ENCODE results near the gene CACNA2D3. TPM values are rescaled to one million over a fixed set of nuclear protein-coding genes. Genes with fewer than 3 reads are reported as not detected.
"Not testable (repeated sequence)": the region's sequence is repeated elsewhere in the genome, so short reads cannot be mapped to it uniquely, and the experiment has no call there.

Gene CACNA2D3
- total RNA-seq, 1 donor from 2014 or later: not detected

DNA sequence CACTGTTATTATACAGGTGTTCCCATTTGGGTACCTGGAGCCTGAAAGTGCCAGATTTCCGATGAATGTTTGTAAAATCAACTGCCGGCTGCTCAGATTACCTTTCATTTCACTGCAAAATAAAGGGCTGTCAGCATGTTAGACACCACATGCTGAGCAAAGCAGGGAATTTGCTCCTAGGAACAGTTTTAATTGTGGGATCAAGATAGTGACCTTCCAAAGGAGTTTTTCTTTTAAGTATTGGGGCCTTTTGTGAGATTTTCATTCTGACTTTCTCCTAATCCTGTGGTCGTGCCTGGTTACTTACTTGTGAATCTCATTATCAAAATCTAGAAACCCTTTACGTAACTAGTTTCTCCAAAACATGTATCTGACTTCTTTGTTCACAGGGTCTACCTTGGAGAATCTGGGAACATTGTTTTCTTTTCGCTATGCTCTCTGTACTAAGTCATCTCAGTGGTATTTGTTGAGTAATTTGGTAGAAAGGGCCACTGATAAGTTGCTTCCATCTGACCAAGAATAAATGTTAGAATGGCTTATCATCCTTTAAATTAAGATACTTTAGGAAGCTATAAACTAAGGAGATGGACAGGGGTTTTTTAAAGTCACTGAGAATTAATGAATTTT lies 846.3 kb downstream of the CACNA2D3 start:
- Mint-ChIP-seq H3K36me3 (ENCODE audit: low read depth) (no peaks in the 10 kb centered on the region), H3K4me3 (ENCODE audit: unreplicated experiment) (no peak overlapping the region), H3K27me3 (ENCODE audit: low read depth) (no peaks in the 10 kb centered on the region), H3K27ac (ENCODE audit: unreplicated experiment) (peak overlapping the region; percentile 28), H3K9me3 (ENCODE audit: low read depth) (no peaks in the 10 kb centered on the region), H3K4me1 (ENCODE audit: low read depth) (peaks cover 49% of the 10 kb centered on the region)
- no peak for DNase-seq (ENCODE audit: low spot score)
- TF ChIP-seq, protein P1, sequence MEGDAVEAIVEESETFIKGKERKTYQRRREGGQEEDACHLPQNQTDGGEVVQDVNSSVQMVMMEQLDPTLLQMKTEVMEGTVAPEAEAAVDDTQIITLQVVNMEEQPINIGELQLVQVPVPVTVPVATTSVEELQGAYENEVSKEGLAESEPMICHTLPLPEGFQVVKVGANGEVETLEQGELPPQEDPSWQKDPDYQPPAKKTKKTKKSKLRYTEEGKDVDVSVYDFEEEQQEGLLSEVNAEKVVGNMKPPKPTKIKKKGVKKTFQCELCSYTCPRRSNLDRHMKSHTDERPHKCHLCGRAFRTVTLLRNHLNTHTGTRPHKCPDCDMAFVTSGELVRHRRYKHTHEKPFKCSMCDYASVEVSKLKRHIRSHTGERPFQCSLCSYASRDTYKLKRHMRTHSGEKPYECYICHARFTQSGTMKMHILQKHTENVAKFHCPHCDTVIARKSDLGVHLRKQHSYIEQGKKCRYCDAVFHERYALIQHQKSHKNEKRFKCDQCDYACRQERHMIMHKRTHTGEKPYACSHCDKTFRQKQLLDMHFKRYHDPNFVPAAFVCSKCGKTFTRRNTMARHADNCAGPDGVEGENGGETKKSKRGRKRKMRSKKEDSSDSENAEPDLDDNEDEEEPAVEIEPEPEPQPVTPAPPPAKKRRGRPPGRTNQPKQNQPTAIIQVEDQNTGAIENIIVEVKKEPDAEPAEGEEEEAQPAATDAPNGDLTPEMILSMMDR (IDR thresholded peaks at IDR 0.05): no peak

DNA sequence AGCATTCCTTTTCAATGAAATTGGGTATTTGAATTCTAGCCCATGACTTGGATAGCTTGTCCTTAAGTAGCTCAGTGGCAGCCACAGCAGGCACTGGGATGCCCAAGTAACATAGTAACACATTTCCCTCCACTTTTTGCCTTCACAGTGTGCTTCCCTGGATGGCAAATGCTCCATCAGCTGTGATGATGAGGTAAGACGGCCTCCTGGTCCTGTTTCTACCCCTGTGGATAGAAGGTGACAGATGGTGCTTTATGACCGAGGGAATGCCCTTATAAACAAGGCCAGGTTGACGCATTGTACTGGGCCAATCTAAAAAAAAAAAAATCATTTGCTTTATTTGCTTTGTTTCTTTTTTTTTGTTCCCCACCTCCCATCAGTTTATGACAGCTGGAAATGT lies 847.3 kb downstream of the CACNA2D3 start:
- TF ChIP-seq, protein P1 (IDR thresholded peaks at IDR 0.05): no peak
- no peak for DNase-seq (ENCODE audit: low spot score)
- H3K27ac Mint-ChIP-seq (ENCODE audit: unreplicated experiment): no peak overlapping the region
- H3K36me3 Mint-ChIP-seq (ENCODE audit: low read depth): no peaks in the 10 kb centered on the region
- no peaks in the 10 kb centered on the region for H3K27me3 Mint-ChIP-seq (ENCODE audit: low read depth)
- peaks cover 49% of the 10 kb centered on the region for H3K4me1 Mint-ChIP-seq (ENCODE audit: low read depth)
- H3K9me3 Mint-ChIP-seq (ENCODE audit: low read depth): no peaks in the 10 kb centered on the region
- H3K4me3 Mint-ChIP-seq (ENCODE audit: unreplicated experiment): no peak overlapping the region

DNA sequence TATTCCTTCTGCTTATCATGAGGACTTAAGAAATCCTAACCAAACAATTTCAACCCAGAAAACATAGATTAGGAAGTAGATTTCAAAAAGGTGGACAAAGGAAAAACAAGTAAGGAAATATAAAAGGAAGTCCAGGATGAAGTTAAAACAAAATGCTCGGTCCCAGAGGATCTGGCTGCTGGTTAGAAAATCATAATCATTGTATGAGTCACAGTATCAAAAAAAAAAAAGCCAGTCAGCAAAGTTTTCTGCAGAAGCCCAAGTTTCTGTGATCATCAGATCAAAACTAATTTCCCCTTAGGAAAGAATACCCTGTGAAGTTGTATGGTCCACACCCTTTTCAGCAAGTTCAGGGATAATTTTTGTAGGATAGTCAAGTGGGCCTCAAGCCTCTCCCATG lies 848.5 kb downstream of the CACNA2D3 start:
- no peak for DNase-seq (ENCODE audit: low spot score)
- H3K27ac Mint-ChIP-seq (ENCODE audit: unreplicated experiment): no peak overlapping the region
- H3K36me3 Mint-ChIP-seq (ENCODE audit: low read depth): no peaks in the 10 kb centered on the region
- no peaks in the 10 kb centered on the region for H3K9me3 Mint-ChIP-seq (ENCODE audit: low read depth)
- TF ChIP-seq, protein P1 (IDR thresholded peaks at IDR 0.05): no peak
- H3K4me1 Mint-ChIP-seq (ENCODE audit: low read depth): peaks cover 41% of the 10 kb centered on the region
- H3K4me3 Mint-ChIP-seq (ENCODE audit: unreplicated experiment): no peak overlapping the region
- no peaks in the 10 kb centered on the region for H3K27me3 Mint-ChIP-seq (ENCODE audit: low read depth)

DNA sequence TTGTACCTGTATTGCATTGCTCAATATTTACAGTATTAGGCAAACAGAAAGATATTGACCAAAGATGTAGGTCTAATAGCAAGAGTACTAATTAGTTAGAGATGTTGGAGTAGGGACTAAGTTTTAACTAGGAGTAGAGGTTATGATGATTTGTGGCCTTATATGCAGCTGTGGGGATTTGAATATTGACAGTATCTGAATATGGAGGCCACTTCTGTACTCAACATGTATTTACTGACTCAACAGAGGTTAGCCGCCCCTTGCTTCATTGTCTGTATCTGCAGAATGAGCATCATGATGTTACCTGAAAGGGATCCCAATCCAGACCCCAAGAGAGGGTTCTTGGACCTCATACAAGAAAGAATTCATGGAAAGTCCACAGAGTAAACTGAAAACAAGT lies 855.1 kb downstream of the CACNA2D3 start:
- Mint-ChIP-seq H3K36me3 (ENCODE audit: low read depth) (no peaks in the 10 kb centered on the region), H3K27ac (ENCODE audit: unreplicated experiment) (no peak overlapping the region), H3K4me3 (ENCODE audit: unreplicated experiment) (no peak overlapping the region), H3K27me3 (ENCODE audit: low read depth) (no peaks in the 10 kb centered on the region), H3K4me1 (ENCODE audit: low read depth) (peaks cover 4% of the 10 kb centered on the region), H3K9me3 (ENCODE audit: low read depth) (no peaks in the 10 kb centered on the region)
- DNase-seq (ENCODE audit: low spot score): no peak
- TF ChIP-seq, protein P1 (IDR thresholded peaks at IDR 0.05): no peak

DNA sequence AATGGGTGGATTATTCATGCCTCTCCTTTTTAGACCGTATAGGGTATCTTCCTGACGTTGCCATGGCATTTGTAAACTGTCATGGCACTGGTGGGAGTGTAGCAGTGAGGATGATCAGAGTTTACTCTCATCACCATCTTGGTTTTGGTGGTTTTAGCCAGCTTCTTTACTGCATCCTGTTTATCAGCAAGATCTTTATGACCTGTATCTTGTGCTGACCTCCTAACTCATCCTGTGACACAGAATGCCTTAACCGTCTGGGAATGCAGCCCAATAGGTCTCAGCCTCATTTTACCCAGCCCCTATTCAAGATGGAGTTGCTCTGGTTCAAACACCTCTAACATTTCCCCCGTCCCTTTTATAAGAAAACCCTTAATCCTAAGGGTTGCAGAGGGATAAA lies 855.6 kb downstream of the CACNA2D3 start:
- not testable (repeated sequence) for H3K27ac Mint-ChIP-seq (ENCODE audit: unreplicated experiment); DNase-seq (ENCODE audit: low spot score); H3K4me1 Mint-ChIP-seq (ENCODE audit: low read depth); H3K9me3 Mint-ChIP-seq (ENCODE audit: low read depth); H3K36me3 Mint-ChIP-seq (ENCODE audit: low read depth); H3K4me3 Mint-ChIP-seq (ENCODE audit: unreplicated experiment); H3K27me3 Mint-ChIP-seq (ENCODE audit: low read depth)

DNA sequence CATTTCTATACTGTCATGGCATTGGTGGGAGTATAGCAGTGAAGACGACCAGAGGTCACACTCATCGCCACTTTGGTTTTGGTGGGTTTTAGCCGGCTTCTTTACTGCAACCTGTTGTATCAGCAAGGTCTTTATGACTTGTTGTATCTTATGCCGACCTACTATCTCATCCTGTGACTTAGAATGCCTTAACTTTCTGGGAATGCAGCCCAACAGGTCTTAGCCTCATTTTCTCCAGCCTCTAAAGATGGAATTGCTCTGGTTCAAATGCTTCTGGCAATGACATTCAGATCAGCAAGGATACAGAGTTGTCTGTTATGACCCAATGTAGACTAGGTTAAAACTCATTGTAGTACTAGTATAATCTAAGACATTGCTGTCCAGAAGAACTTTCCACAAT lies 860.5 kb downstream of the CACNA2D3 start:
- Mint-ChIP-seq H3K4me1 (ENCODE audit: low read depth) (peaks cover 5% of the 10 kb centered on the region), H3K27me3 (ENCODE audit: low read depth) (no peaks in the 10 kb centered on the region), H3K4me3 (ENCODE audit: unreplicated experiment) (no peak overlapping the region), H3K27ac (ENCODE audit: unreplicated experiment) (no peak overlapping the region), H3K36me3 (ENCODE audit: low read depth) (no peaks in the 10 kb centered on the region), H3K9me3 (ENCODE audit: low read depth) (no peaks in the 10 kb centered on the region)
- TF ChIP-seq, protein P1 (IDR thresholded peaks at IDR 0.05): no peak
- no peak for DNase-seq (ENCODE audit: low spot score)

Measured in chondrocyte (in vitro differentiated cells).